Tibial artery (tissue), 4 donors: ENCODE measurements around the gene BRAT1.

Experiments used
- DNase-seq, 2 donors: peaks; one replicate each; pipeline ENCODE4 v3.0.0-alpha.2; 2019
- H3K27ac ChIP-seq, 2 donors: fragments of 200-600 bp; sonication (generic) in 1 of 2; 1 replicate in 1 of 2; 2 replicates in 1 of 2; pipeline ENCODE4 v1.5.1; 2018 to 2019; ENCODE audit warnings: mild to moderate bottlenecking in 1 of 2
- H3K27me3 ChIP-seq, 2 donors: fragments of 200-600 bp; sonication (generic) in 1 of 2; one replicate each; pipeline versions ENCODE4 v1.5.1 to v1.6.0; 2016 to 2019
- H3K36me3 ChIP-seq, 3 donors: fragments of 200-600 bp; sonication (generic) in 2 of 3; one replicate each; pipeline ENCODE4 v1.5.1; 2016 to 2019; ENCODE audit warnings: mild to moderate bottlenecking in 2 of 3
- H3K4me1 ChIP-seq, 4 donors: fragments of 200-600 bp; sonication (generic) in 2 of 4; 1 replicate in 3 of 4; 2 replicates in 1 of 4; pipeline ENCODE4 v1.5.1; 2016 to 2019
- H3K4me3 ChIP-seq, 2 donors: fragments of 200-600 bp; sonication (generic) in 1 of 2; 1 replicate in 1 of 2; 2 replicates in 1 of 2; pipeline ENCODE4 v1.5.1; 2018 to 2019; ENCODE audit warnings: mild to moderate bottlenecking in 2 of 2
- H3K9me3 ChIP-seq, 3 donors: fragments of 200-600 bp; sonication (generic) in 1 of 3; one replicate each; pipeline ENCODE4 v1.5.1; 2016 to 2019
- CTCF ChIP-seq, 2 experiments: fragments of 200-600 bp in 1 of 2; fragments of 450-650 bp in 1 of 2; IDR thresholded peaks; one replicate each; pipeline ENCODE4 v1.5.1; 2017 to 2019; ENCODE audit warnings: antibody characterized with exemption in 2 of 2, mild to moderate bottlenecking in 1 of 2, moderate library complexity in 1 of 2
- intact Hi-C: fragments of 100-400 bp; cut with DNase I; formaldehyde crosslinking; loops from one replicate; pipeline ENCODE4 v1.15.0; 2023; ENCODE audit warnings: low total_unique reads

BRAT1 gene

GRCh38 chr7:2601907-2602306 is 46.6 kb upstream of the BRAT1 start:
- intact Hi-C loops, result no loop called here
- Histone ChIP-seq H3K4me1 (peaks cover 0 to 7% (median 6%) of the 10 kb centered on the region in 4 donors), H3K27me3 (no peaks in the 10 kb centered on the region), H3K36me3 (peaks cover 0 to 88% (median 23%) of the 10 kb centered on the region in 3 donors), H3K4me3 (no peak overlapping the region), H3K9me3 (no peaks in the 10 kb centered on the region), H3K27ac (no peak overlapping the region)
- DNase-seq, result peak in 1 of 2 donors; percentile 62
- TF ChIP-seq CTCF (IDR thresholded peaks at IDR 0.05), result no peak

GRCh38 chr7:2601065-2601464 is 45.7 kb upstream of the BRAT1 start:
- Histone ChIP-seq H3K9me3 (no peaks in the 10 kb centered on the region), H3K36me3 (peaks cover 0 to 82% (median 23%) of the 10 kb centered on the region in 3 donors), H3K4me3 (no peak overlapping the region), H3K4me1 (no peaks in the 10 kb centered on the region), H3K27me3 (no peaks in the 10 kb centered on the region), H3K27ac (no peak overlapping the region)
- intact Hi-C loops, result no loop called here
- no peak for DNase-seq
- TF ChIP-seq CTCF (IDR thresholded peaks at IDR 0.05), result no peak

- Histone ChIP-seq H3K36me3 (peaks cover 12 to 93% (median 46%) of the 10 kb centered on the region in 3 donors), H3K4me1 (no peaks in the 10 kb centered on the region), H3K27ac (no peak overlapping the region), H3K9me3 (no peaks in the 10 kb centered on the region), H3K27me3 (no peaks in the 10 kb centered on the region), H3K4me3 (no peak overlapping the region)
- TF ChIP-seq CTCF (IDR thresholded peaks at IDR 0.05), result no peak
- DNase-seq, result peak in 1 of 2 donors; percentile 62
- intact Hi-C loops, result loop anchor here (5.0 kb wide), 1 partner anchor 49 kb away; no protein-coding TSS in a partner anchor
Measured at GRCh38 chr7:2598154-2598823, 43.0 kb upstream of the BRAT1 start.

- Histone ChIP-seq H3K9me3 (no peaks in the 10 kb centered on the region), H3K4me1 (no peaks in the 10 kb centered on the region), H3K27ac (no peak overlapping the region), H3K27me3 (no peaks in the 10 kb centered on the region), H3K36me3 (peaks cover 22 to 94% (median 56%) of the 10 kb centered on the region in 3 donors), H3K4me3 (no peak overlapping the region)
- no peak for DNase-seq
- intact Hi-C loops, result loop anchor here (5.0 kb wide), 1 partner anchor 50 kb away; no protein-coding TSS in a partner anchor
- no peak for TF ChIP-seq CTCF (IDR thresholded peaks at IDR 0.05)
Measured at GRCh38 chr7:2597273-2597640, 41.9 kb upstream of the BRAT1 start.

- H3K4me1 ChIP-seq, result no peaks in the 10 kb centered on the region
- no peak for DNase-seq
- intact Hi-C loops, result loop anchor here (5.0 kb wide), 1 partner anchor 51 kb away; no protein-coding TSS in a partner anchor
- no peak for TF ChIP-seq CTCF (IDR thresholded peaks at IDR 0.05)
- H3K27me3 ChIP-seq, result no peaks in the 10 kb centered on the region
- no peak overlapping the region for H3K27ac ChIP-seq
- no peaks in the 10 kb centered on the region for H3K9me3 ChIP-seq
- H3K36me3 ChIP-seq, result peaks cover 23 to 94% (median 60%) of the 10 kb centered on the region in 3 donors
- H3K4me3 ChIP-seq, result no peak overlapping the region
Measured at GRCh38 chr7:2596464-2597272, 41.3 kb upstream of the BRAT1 start.
